Hepatocyte (in vitro differentiated cells): ENCODE measurements around the gene RPS6KA2. TPM values are rescaled to one million over a fixed set of nuclear protein-coding genes. Genes with fewer than 3 reads are reported as not detected.

ENCODE experiments used
- DNase-seq: peaks from one replicate; pipeline ENCODE4 v3.0.0-alpha.2; 2016; ENCODE audit warnings: low spot score
- H2AFZ ChIP-seq: fragments of 200-600 bp; sonication (generic); 2 replicates; pipeline ENCODE4 v1.6.0; 2016; ENCODE audit warnings: antibody characterized with exemption, mild to moderate bottlenecking
- H3K27ac ChIP-seq: fragments of 200-600 bp; sonication (generic); 2 replicates; pipeline ENCODE4 v1.5.1; 2016; ENCODE audit warnings: mild to moderate bottlenecking
- H3K27me3 ChIP-seq: fragments of 200-600 bp; sonication (generic); 2 replicates; pipeline ENCODE4 v1.6.1; 2016
- H3K36me3 ChIP-seq: fragments of 200-600 bp; sonication (generic); replicated peaks from 2 replicates; pipeline ENCODE4 v1.5.1; 2016; ENCODE audit warnings: low read depth; ENCODE audit not compliant: insufficient read depth
- H3K4me1 ChIP-seq: fragments of 200-600 bp; sonication (generic); 2 replicates; pipeline ENCODE4 v1.5.1; 2016; ENCODE audit warnings: mild to moderate bottlenecking, moderate library complexity; ENCODE audit not compliant: insufficient read depth
- H3K4me2 ChIP-seq: fragments of 200-600 bp; sonication (generic); 2 replicates; pipeline ENCODE4 v1.6.0; 2016
- H3K4me3 ChIP-seq: fragments of 200-600 bp; sonication (generic); 2 replicates; pipeline ENCODE4 v1.5.1; 2016; ENCODE audit warnings: mild to moderate bottlenecking
- H3K79me2 ChIP-seq: fragments of 200-600 bp; sonication (generic); 2 replicates; pipeline ENCODE4 v1.6.0; 2017; ENCODE audit warnings: mild to moderate bottlenecking
- H3K9me2 ChIP-seq: fragments of 200-600 bp; sonication (generic); replicated peaks from 2 replicates; pipeline ENCODE4 v1.6.0; 2017; ENCODE audit warnings: mild to moderate bottlenecking; ENCODE audit not compliant: insufficient read depth
- H3K9me3 ChIP-seq: fragments of 200-600 bp; sonication (generic); 2 replicates; pipeline ENCODE4 v1.5.1; 2016; ENCODE audit warnings: low read depth, mild to moderate bottlenecking
- H4K20me1 ChIP-seq: fragments of 200-600 bp; sonication (generic); 2 replicates; pipeline ENCODE4 v1.6.0; 2016; ENCODE audit warnings: mild to moderate bottlenecking; ENCODE audit not compliant: insufficient read depth, poor library complexity, severe bottlenecking
- CTCF ChIP-seq: fragments of 200-600 bp; sonication (generic); IDR thresholded peaks from 2 replicates; pipeline ENCODE4 v1.5.1; 2016; ENCODE audit warnings: antibody characterized with exemption, mild to moderate bottlenecking; ENCODE audit not compliant: poor library complexity
- EZH2 ChIP-seq: fragments of 200-600 bp; sonication (generic); IDR thresholded peaks from 2 replicates; pipeline ENCODE4 v1.6.1; 2016; ENCODE audit warnings: antibody characterized with exemption, mild to moderate bottlenecking, borderline replicate concordance
- EZH2phosphoT487 ChIP-seq: fragments of 200-600 bp; sonication (generic); IDR thresholded peaks from one replicate; pipeline ENCODE4 v1.6.1; 2018; ENCODE audit warnings: antibody characterized with exemption, mild to moderate bottlenecking, low read depth, moderate library complexity; ENCODE audit not compliant: unreplicated experiment, severe bottlenecking
- whole genome bisulfite sequencing: methylation state at CpG from one replicate; pipeline ENCODE4 v1.1.6; 2016; ENCODE audit warnings: low lambda C conversion rate; ENCODE audit errors: missing lambda C conversion rate; 5-methylcytosine and 5-hydroxymethylcytosine counted together
- polyA plus RNA-seq: library from polyadenylated mRNA; unstranded; fragments of >200 nt; fragmentation: Nextera tagmentation; extraction: Ambion mirVana; gene quantifications from 2 replicates; pipeline ENCODE4 v1.2.1, GENCODE V29; 2016
- total RNA-seq: library from RNA; depleted of rRNA; stranded (reverse); fragments of >200 nt; gene quantifications from 2 replicates; pipeline ENCODE4 v1.2.3, GENCODE V29; 2014

Gene RPS6KA2
- total and polyA plus RNA-seq, 2 experiments from 2014 or later = 27.7 to 29.2 TPM

DNA sequence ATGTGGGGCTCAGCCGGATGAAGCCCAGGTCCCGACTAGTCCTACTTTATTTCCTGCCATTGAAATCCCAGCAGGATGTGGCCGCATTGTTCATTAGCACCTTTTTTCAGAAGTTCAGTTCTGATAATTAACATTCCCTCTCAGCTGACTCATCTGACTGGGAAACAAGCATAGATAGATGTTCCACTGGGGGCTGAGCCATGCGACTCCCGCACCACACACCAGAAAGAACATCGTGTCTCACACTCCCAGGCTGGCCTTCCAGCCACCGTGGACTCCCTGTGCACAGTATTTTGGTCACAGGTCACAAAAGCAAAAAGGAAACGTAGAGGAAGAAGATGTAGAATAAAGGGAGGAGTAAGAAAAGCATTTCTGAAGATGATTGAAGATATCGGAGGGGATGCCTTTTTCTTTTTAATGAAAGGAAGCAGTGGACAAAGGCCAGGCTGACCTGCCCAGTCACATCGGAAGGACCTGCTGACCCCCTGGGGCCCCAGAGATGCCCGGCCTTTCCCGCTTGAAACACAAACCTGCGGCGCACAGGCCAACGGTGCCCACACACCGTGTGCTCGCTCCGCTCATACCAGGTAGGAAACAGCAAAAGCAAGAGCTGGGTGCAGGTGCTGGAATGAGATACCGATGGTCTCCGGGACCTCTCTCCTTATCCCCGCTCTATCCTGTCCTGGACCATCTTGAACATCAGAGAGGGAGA, 11.8 kb downstream of the RPS6KA2 start:
- TF ChIP-seq EZH2 = no peak
- TF ChIP-seq EZH2phosphoT487 = no peak
- no peak for TF ChIP-seq CTCF
- H3K27ac ChIP-seq = peak overlapping the region; percentile 42
- no peak overlapping the region for H3K4me3 ChIP-seq
- no peaks in the 10 kb centered on the region for H3K27me3 ChIP-seq
- no peaks in the 10 kb centered on the region for H3K9me2 ChIP-seq
- peaks cover 26% of the 10 kb centered on the region for H3K4me1 ChIP-seq
- 90% methylated on average over 20 of the region's 21 CpGs for WGBS
- no peaks in the 10 kb centered on the region for H3K9me3 ChIP-seq
- peaks cover 5% of the 10 kb centered on the region for H4K20me1 ChIP-seq
- H3K4me2 ChIP-seq = no peak overlapping the region
- DNase-seq = no peak
- H2AFZ ChIP-seq = no peak overlapping the region
- H3K36me3 ChIP-seq = no peaks in the 10 kb centered on the region
- H3K79me2 ChIP-seq = peaks cover 72% of the 10 kb centered on the region

DNA sequence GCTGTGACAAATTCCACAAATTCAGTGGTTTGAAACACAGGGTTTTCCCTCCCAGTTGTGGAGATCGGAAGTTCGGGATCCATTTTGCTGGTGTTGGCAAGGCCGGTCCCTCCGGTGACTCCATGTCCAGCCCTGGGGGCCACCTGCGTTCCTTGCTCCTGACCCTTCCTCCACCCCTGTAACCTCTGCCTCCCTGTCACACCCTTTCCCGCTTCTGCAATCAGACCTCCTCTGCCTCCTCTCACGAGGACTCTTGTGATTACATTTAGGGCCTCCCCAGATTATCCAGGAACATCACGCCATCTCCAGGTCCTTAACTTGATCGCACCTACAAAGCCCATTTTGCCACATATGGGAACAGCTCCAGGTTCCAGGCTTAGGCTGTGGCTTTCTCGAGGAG, 12.5 kb downstream of the RPS6KA2 start:
- Histone ChIP-seq H3K79me2 (peaks cover 77% of the 10 kb centered on the region), H3K4me2 (no peak overlapping the region), H3K4me1 (peaks cover 23% of the 10 kb centered on the region), H3K27ac (peak overlapping the region; percentile 42), H3K27me3 (no peaks in the 10 kb centered on the region), H3K9me3 (no peaks in the 10 kb centered on the region), H3K4me3 (no peak overlapping the region), H3K9me2 (no peaks in the 10 kb centered on the region), H3K36me3 (no peaks in the 10 kb centered on the region), H4K20me1 (peaks cover 5% of the 10 kb centered on the region), H2AFZ (no peak overlapping the region)
- TF ChIP-seq EZH2phosphoT487 = no peak
- TF ChIP-seq EZH2 = no peak
- no peak for TF ChIP-seq CTCF
- WGBS = 93% methylated on average over 10 of the region's 10 CpGs
- DNase-seq = no peak

GRCh38 chr6:166614171-166614583, 12.9 kb downstream of the RPS6KA2 start:
- Histone ChIP-seq H2AFZ (no peak overlapping the region), H3K9me3 (no peaks in the 10 kb centered on the region), H3K27me3 (no peaks in the 10 kb centered on the region), H3K36me3 (no peaks in the 10 kb centered on the region), H3K4me3 (no peak overlapping the region), H3K79me2 (peaks cover 79% of the 10 kb centered on the region), H3K27ac (peak overlapping the region; percentile 34), H3K4me1 (peaks cover 19% of the 10 kb centered on the region), H4K20me1 (peaks cover 5% of the 10 kb centered on the region), H3K9me2 (no peaks in the 10 kb centered on the region), H3K4me2 (no peak overlapping the region)
- no peak for DNase-seq
- 80% methylated on average over 12 of the region's 12 CpGs for WGBS
- no peak for TF ChIP-seq EZH2
- TF ChIP-seq CTCF = no peak
- no peak for TF ChIP-seq EZH2phosphoT487
